Type B pancreatic cell (in vitro differentiated cells): ENCODE measurements around the gene CCL26. TPM values are rescaled to one million over a fixed set of nuclear protein-coding genes. Genes with fewer than 3 reads are reported as not detected.
"Not testable (repeated sequence)": the region's sequence is repeated elsewhere in the genome, so short reads cannot be mapped to it uniquely, and the experiment has no call there.

ENCODE experiments used
- DNase-seq: peaks from one replicate; pipeline ENCODE4 v3.0.0; 2021; ENCODE audit warnings: mixed read lengths; ENCODE audit not compliant: unreplicated experiment; ENCODE audit errors: extremely low spot score
- H3K27ac Mint-ChIP-seq: 2 replicates; pipeline ENCODE4 v1.8.0; 2021; ENCODE audit warnings: mild to moderate bottlenecking, mixed read lengths
- H3K27me3 Mint-ChIP-seq: 2 replicates; pipeline ENCODE4 v1.8.0; 2021; ENCODE audit warnings: mixed read lengths
- H3K36me3 Mint-ChIP-seq: 2 replicates; pipeline ENCODE4 v1.8.0; 2021; ENCODE audit warnings: mixed read lengths
- H3K4me1 Mint-ChIP-seq: one replicate; pipeline ENCODE4 v1.8.0; 2021; ENCODE audit warnings: mixed read lengths; ENCODE audit not compliant: unreplicated experiment
- H3K4me3 Mint-ChIP-seq: 2 replicates; pipeline ENCODE4 v1.8.0; 2021; ENCODE audit warnings: mild to moderate bottlenecking, mixed read lengths
- H3K9me3 Mint-ChIP-seq: 2 replicates; pipeline ENCODE4 v1.8.0; 2021; ENCODE audit warnings: mixed read lengths
- CTCF ChIP-seq: fragments of 200-600 bp; sonication (generic); conservative IDR thresholded peaks from 2 replicates; pipeline ENCODE4 v1.5.0; 2021; ENCODE audit warnings: antibody characterized with exemption, mild to moderate bottlenecking
- total RNA-seq: library from RNA; stranded (reverse); gene quantifications from 2 replicates; pipeline ENCODE4 v1.2.1, GENCODE V29; 2021; ENCODE audit warnings: low replicate concordance

The CCL26 gene
- total RNA-seq, 1 donor from 2014 or later: 2.6 TPM

DNA sequence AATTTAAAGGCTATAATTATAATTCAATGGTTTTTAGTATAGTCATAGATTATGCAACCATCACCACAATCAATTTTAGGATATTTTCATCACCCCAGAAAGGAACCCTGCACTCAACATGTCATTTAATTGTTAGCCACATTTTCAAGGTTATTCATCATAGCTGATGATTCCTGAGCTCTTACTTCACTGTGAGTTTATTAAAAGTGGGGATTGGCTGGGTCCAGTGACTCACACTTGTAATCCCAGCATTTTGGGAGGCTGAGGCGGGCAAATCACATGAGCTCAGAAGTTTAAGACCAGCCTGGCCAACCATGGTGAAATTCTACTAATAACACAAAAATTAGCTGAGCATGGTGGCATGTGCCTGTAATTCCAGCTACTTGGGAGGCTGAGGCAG, 787 bp downstream of the CCL26 start:
- no peak for DNase-seq
- TF ChIP-seq CTCF: no peak
- Mint-ChIP-seq H3K27ac (no peak overlapping the region), H3K4me3 (no peak overlapping the region), H3K9me3 (no peaks in the 10 kb centered on the region), H3K4me1 (peaks cover 3% of the 10 kb centered on the region), H3K27me3 (no peaks in the 10 kb centered on the region), H3K36me3 (no peaks in the 10 kb centered on the region)

- Mint-ChIP-seq H3K4me1 (peaks cover 5% of the 10 kb centered on the region), H3K27ac (no peak overlapping the region), H3K36me3 (no peaks in the 10 kb centered on the region), H3K4me3 (no peak overlapping the region), H3K27me3 (no peaks in the 10 kb centered on the region), H3K9me3 (peaks cover 4% of the 10 kb centered on the region)
- DNase-seq: no peak
- TF ChIP-seq CTCF: peak; percentile 83
Observed at GRCh38 chr7:75762350-75762917, 9.6 kb downstream of the CCL26 start.

DNA sequence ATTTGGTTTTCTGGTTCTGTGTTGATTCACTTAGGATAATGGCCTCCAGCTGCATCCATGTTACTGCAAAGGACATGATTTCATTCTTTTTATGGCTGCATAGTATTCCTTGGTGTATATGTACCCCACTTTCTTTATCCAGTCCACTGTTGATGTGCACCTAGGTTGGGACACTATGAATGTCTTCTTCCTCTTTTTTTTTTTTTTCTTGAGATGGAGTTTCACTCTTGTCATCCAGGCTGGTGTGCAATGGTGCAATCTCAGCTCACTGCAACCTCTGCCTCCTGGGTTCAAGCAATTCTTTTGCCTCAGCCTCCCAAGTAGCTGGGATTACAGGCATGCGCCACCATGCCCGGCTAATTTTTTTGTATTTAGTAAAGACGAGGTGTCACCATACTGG, 10.2 kb downstream of the CCL26 start:
- not testable (repeated sequence) for H3K36me3 Mint-ChIP-seq, H3K4me3 Mint-ChIP-seq, DNase-seq, H3K4me1 Mint-ChIP-seq, H3K27me3 Mint-ChIP-seq, H3K27ac Mint-ChIP-seq, H3K9me3 Mint-ChIP-seq

DNA sequence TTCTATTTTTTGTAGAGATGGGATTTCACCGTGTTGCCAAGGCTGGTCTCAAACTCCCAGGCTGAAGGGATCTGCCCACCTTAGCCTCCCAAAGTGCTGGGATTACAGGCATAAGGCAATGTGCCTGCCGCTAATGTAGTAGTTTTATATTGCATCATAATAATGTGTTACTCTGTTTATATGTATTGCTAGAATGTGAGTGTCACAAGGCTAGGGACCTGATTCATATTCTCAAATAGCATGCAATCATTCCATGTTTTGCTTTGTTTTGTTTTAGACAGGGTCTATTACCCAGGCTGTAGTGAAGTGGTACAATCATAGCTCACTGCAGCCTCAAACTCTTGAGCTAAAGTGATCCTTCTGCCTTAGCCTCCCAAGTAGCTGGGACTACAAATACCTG, 13.5 kb downstream of the CCL26 start:
- Mint-ChIP-seq H3K4me3 (no peak overlapping the region), H3K27ac (no peak overlapping the region), H3K36me3 (no peaks in the 10 kb centered on the region), H3K4me1 (peaks cover 8% of the 10 kb centered on the region), H3K27me3 (no peaks in the 10 kb centered on the region), H3K9me3 (peaks cover 4% of the 10 kb centered on the region)
- no peak for TF ChIP-seq CTCF
- no peak for DNase-seq

- H3K4me1 Mint-ChIP-seq: peaks cover 10% of the 10 kb centered on the region
- no peak for TF ChIP-seq CTCF
- no peak for DNase-seq
- H3K4me3 Mint-ChIP-seq: no peak overlapping the region
- no peaks in the 10 kb centered on the region for H3K36me3 Mint-ChIP-seq
- no peak overlapping the region for H3K27ac Mint-ChIP-seq
- peaks cover 4% of the 10 kb centered on the region for H3K9me3 Mint-ChIP-seq
- H3K27me3 Mint-ChIP-seq: no peaks in the 10 kb centered on the region
Observed at GRCh38 chr7:75757860-75758259, 14.2 kb downstream of the CCL26 start.

GRCh38 chr7:75756991-75757676, 14.9 kb downstream of the CCL26 start:
- H3K9me3 Mint-ChIP-seq: peaks cover under 1% of the 10 kb centered on the region
- no peak overlapping the region for H3K27ac Mint-ChIP-seq
- H3K36me3 Mint-ChIP-seq: no peaks in the 10 kb centered on the region
- peak; percentile 71 for TF ChIP-seq CTCF
- no peak for DNase-seq
- H3K4me3 Mint-ChIP-seq: no peak overlapping the region
- peaks cover 6% of the 10 kb centered on the region for H3K4me1 Mint-ChIP-seq
- H3K27me3 Mint-ChIP-seq: no peaks in the 10 kb centered on the region
